GM21515 (cell line): ENCODE results near the gene ZFR.
A peak's percentile ranks its signal among the peaks of the same experiment; 100 is the strongest.

Source experiments
- ATAC-seq: cut with Tn5 transposase; IDR thresholded peaks from one replicate; pipeline ENCODE4 v1.9.1; 2021; ENCODE audit not compliant: unreplicated experiment

Gene ZFR

GRCh38 chr5:32444431-32445286 is at the start of gene ZFR:
TSS of gene ZFR (minus strand) at chr5:32444740. CDS start at chr5:32444658, 82 bp downstream.
- ATAC-seq = peak; percentile 87

GRCh38 chr5:32490972-32491557 is 46.5 kb upstream of the ZFR start:
- no peak for ATAC-seq

GRCh38 chr5:32489791-32490562 is 45.4 kb upstream of the ZFR start:
- ATAC-seq = no peak

- no peak for ATAC-seq
Observed at GRCh38 chr5:32487424-32487823, 42.9 kb upstream of the ZFR start.

GRCh38 chr5:32487008-32487407 is 42.5 kb upstream of the ZFR start:
- no peak for ATAC-seq

- ATAC-seq = no peak
Observed at GRCh38 chr5:32482193-32482592, 37.7 kb upstream of the ZFR start.

GRCh38 chr5:32479096-32479495 is 34.6 kb upstream of the ZFR start:
- no peak for ATAC-seq

GRCh38 chr5:32476891-32477290 is 32.4 kb upstream of the ZFR start:
- ATAC-seq = no peak

- no peak for ATAC-seq
Observed at GRCh38 chr5:32475334-32476097, 31.0 kb upstream of the ZFR start.

GRCh38 chr5:32474209-32474854 is 29.8 kb upstream of the ZFR start:
- ATAC-seq = no peak

GRCh38 chr5:32473072-32473471 is 28.5 kb upstream of the ZFR start:
- no peak for ATAC-seq

GRCh38 chr5:32471784-32472183 is 27.2 kb upstream of the ZFR start:
- ATAC-seq = no peak

GRCh38 chr5:32465076-32465475 is 20.5 kb upstream of the ZFR start:
- ATAC-seq = no peak

GRCh38 chr5:32462618-32463017 is 18.1 kb upstream of the ZFR start:
- ATAC-seq = no peak

GRCh38 chr5:32461441-32462120 is 17.0 kb upstream of the ZFR start:
- no peak for ATAC-seq

- no peak for ATAC-seq
Observed at GRCh38 chr5:32460702-32461101, 16.2 kb upstream of the ZFR start.

- no peak for ATAC-seq
Observed at GRCh38 chr5:32458880-32459495, 14.4 kb upstream of the ZFR start.

- no peak for ATAC-seq
Observed at GRCh38 chr5:32455311-32455710, 10.8 kb upstream of the ZFR start.

GRCh38 chr5:32454821-32455220 is 10.3 kb upstream of the ZFR start:
- no peak for ATAC-seq

GRCh38 chr5:32453916-32454315 is 9.4 kb upstream of the ZFR start:
- ATAC-seq = no peak
